OCI-LY1 (cell line): ENCODE measurements around the gene CNOT6L.

ENCODE experiments used
- H2AFZ ChIP-seq: fragments of 200-600 bp; sonication (generic), shearing (Covaris generic); 2 replicates; pipeline ENCODE4 v1.6.0; 2014; ENCODE audit warnings: antibody characterized with exemption, mild to moderate bottlenecking, low read length
- H3F3A ChIP-seq: fragments of 200-600 bp; sonication (generic), shearing (Covaris generic); 2 replicates; pipeline ENCODE4 v1.6.0; 2014; ENCODE audit warnings: mild to moderate bottlenecking, antibody characterized with exemption, low read length, moderate library complexity; ENCODE audit not compliant: insufficient read depth
- H3K27ac ChIP-seq: fragments of 200-600 bp; sonication (generic); 2 replicates; pipeline ENCODE4 v1.5.1; 2014; ENCODE audit warnings: low read length, mixed run types, mild to moderate bottlenecking, low read depth; ENCODE audit not compliant: poor library complexity, severe bottlenecking
- H3K27me3 ChIP-seq: fragments of 200-600 bp; sonication (generic); 2 replicates; pipeline ENCODE4 v1.6.0; 2014; ENCODE audit warnings: antibody characterized with exemption, mild to moderate bottlenecking, low read length, moderate library complexity; ENCODE audit not compliant: insufficient read depth
- H3K36me3 ChIP-seq: fragments of 200-600 bp; sonication (generic); 2 replicates; pipeline ENCODE4 v1.6.1; 2014; ENCODE audit warnings: mild to moderate bottlenecking, antibody characterized with exemption, low read length, moderate library complexity, mixed read lengths; ENCODE audit not compliant: insufficient read depth
- H3K4me1 ChIP-seq: fragments of 200-600 bp; sonication (generic); 2 replicates; pipeline ENCODE4 v1.5.1; 2014; ENCODE audit warnings: mild to moderate bottlenecking, low read length, moderate library complexity; ENCODE audit not compliant: insufficient read depth, severe bottlenecking
- H3K4me2 ChIP-seq: fragments of 200-600 bp; sonication (generic), shearing (Covaris generic); 2 replicates; pipeline ENCODE4 v1.6.1; 2014; ENCODE audit warnings: low read length
- H3K4me3 ChIP-seq: fragments of 200-600 bp; sonication (generic); 2 replicates; pipeline ENCODE4 v1.5.1; 2014; ENCODE audit warnings: low read length, low read depth, mild to moderate bottlenecking, mixed read lengths; ENCODE audit not compliant: poor library complexity, severe bottlenecking
- H3K79me2 ChIP-seq: fragments of 200-600 bp; shearing (Covaris generic); 2 replicates; pipeline ENCODE4 v1.6.1; 2016; ENCODE audit warnings: mixed run types, low read length, mixed read lengths; ENCODE audit not compliant: insufficient read depth
- H3K9ac ChIP-seq: fragments of 200-600 bp; sonication (generic), shearing (Covaris generic); 2 replicates; pipeline ENCODE4 v1.6.1; 2014; ENCODE audit warnings: mild to moderate bottlenecking, low read length, mixed read lengths
- H3K9me2 ChIP-seq: fragments of 200-600 bp; sonication (generic), shearing (Covaris generic); 2 replicates; pipeline ENCODE4 v1.6.1; 2014; ENCODE audit warnings: low read depth, mild to moderate bottlenecking, low read length, mixed read lengths
- H3K9me3 ChIP-seq: fragments of 200-600 bp; shearing (Covaris generic); 2 replicates; pipeline ENCODE4 v1.6.1; 2014; ENCODE audit warnings: low read length, mixed read lengths
- H4K20me1 ChIP-seq: fragments of 200-600 bp; sonication (generic), shearing (Covaris generic); 2 replicates; pipeline ENCODE4 v1.6.0; 2016; ENCODE audit warnings: mild to moderate bottlenecking, low read length; ENCODE audit not compliant: insufficient read depth
- EZH2 ChIP-seq: fragments of 200-600 bp; sonication (generic), shearing (Covaris generic); IDR thresholded peaks from 2 replicates; pipeline ENCODE4 v1.8.0; 2017; ENCODE audit warnings: borderline replicate concordance, mixed run types, mild to moderate bottlenecking, antibody characterized with exemption, low read length, moderate library complexity, mixed read lengths
- TF ChIP-seq, protein P1 (sequence below): fragments of 200-600 bp; sonication (generic), shearing (Covaris generic); IDR thresholded peaks from 2 replicates; pipeline ENCODE4 v1.5.1; 2017; ENCODE audit warnings: mild to moderate bottlenecking, antibody characterized with exemption, low read length, moderate library complexity, mixed read lengths

CNOT6L gene

DNA sequence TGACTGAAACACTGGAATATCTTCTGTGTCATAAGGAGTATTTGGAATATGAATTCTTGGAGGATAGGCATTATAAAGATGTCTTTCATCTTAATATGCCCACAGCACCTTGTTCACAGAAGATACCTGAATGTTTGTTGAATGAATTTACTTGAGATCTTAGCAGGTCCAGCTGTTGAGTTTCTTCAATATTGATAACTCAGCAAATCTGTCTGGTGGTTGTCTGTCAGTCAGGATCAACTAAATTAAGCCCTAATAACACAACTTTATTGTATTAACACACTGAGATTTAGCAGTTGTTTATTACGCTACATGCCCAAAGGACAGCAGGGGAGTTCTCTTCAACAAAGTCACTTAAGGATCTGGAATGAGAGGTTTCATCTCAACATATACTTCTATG lies 106.5 kb downstream of the CNOT6L start:
- Histone ChIP-seq H3K27me3 (no peaks in the 10 kb centered on the region), H4K20me1 (no peaks in the 10 kb centered on the region), H3K27ac (no peak overlapping the region), H3K9ac (no peak overlapping the region), H3K36me3 (peaks cover 4% of the 10 kb centered on the region; the same call in 1 of the 2 replicates), H2AFZ (no peak overlapping the region), H3K9me2 (no peaks in the 10 kb centered on the region), H3K4me1 (no peaks in the 10 kb centered on the region), H3K9me3 (no peaks in the 10 kb centered on the region), H3K79me2 (no peaks in the 10 kb centered on the region), H3K4me2 (no peak overlapping the region), H3K4me3 (no peak overlapping the region), H3F3A (no peaks in the 10 kb centered on the region)
- TF ChIP-seq EZH2 = no peak
- TF ChIP-seq, protein P1, sequence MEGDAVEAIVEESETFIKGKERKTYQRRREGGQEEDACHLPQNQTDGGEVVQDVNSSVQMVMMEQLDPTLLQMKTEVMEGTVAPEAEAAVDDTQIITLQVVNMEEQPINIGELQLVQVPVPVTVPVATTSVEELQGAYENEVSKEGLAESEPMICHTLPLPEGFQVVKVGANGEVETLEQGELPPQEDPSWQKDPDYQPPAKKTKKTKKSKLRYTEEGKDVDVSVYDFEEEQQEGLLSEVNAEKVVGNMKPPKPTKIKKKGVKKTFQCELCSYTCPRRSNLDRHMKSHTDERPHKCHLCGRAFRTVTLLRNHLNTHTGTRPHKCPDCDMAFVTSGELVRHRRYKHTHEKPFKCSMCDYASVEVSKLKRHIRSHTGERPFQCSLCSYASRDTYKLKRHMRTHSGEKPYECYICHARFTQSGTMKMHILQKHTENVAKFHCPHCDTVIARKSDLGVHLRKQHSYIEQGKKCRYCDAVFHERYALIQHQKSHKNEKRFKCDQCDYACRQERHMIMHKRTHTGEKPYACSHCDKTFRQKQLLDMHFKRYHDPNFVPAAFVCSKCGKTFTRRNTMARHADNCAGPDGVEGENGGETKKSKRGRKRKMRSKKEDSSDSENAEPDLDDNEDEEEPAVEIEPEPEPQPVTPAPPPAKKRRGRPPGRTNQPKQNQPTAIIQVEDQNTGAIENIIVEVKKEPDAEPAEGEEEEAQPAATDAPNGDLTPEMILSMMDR = no peak

DNA sequence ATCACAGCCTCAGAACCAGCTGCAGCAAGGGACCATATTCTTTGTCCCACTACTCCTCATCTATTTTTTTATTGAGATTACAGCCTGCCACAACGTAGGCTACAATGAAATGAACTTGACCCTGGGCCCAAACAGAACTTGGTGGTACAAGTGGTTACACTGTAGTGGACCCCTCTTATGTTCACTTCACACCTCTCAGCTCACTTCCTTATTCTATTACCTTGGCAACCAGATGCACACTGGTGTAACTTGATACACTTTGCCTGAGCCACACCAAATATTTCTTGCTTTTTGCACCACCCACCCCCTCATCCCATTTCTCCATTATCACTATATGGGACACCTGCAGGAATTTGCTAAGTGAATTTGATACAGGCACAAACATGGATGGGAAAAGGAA lies 107.7 kb downstream of the CNOT6L start:
- H3K4me2 ChIP-seq = no peak overlapping the region
- no peaks in the 10 kb centered on the region for H3K79me2 ChIP-seq
- no peaks in the 10 kb centered on the region for H4K20me1 ChIP-seq
- H3K9me3 ChIP-seq = no peaks in the 10 kb centered on the region
- H3F3A ChIP-seq = no peaks in the 10 kb centered on the region
- no peak overlapping the region for H3K4me3 ChIP-seq
- peaks cover 4% of the 10 kb centered on the region; the same call in 1 of the 2 replicates for H3K36me3 ChIP-seq
- no peaks in the 10 kb centered on the region for H3K9me2 ChIP-seq
- no peak overlapping the region for H3K9ac ChIP-seq
- no peak for TF ChIP-seq EZH2
- TF ChIP-seq, protein P1 = no peak
- no peaks in the 10 kb centered on the region for H3K27me3 ChIP-seq
- no peaks in the 10 kb centered on the region for H3K4me1 ChIP-seq
- H2AFZ ChIP-seq = no peak overlapping the region
- H3K27ac ChIP-seq = no peak overlapping the region

DNA sequence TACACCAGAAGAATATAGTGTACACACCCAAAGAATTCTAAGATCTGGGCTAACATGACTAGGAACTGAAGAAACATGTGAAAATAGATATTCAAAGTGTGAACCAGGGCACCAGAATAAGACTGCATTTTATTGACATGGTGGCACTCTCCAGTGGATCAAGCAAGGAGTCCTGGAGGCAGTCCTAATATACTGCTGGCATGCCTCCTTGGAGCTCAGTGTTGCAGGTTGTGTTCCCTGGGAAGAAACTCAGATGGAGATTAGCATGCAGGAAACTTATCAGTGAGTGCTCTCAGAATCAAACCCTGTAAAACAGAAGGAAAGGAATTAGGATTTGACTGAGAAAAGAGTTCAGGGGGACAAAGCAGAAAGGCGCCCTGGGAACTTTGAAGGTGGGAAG lies 108.5 kb downstream of the CNOT6L start:
- Histone ChIP-seq H3K4me3 (no peak overlapping the region), H3K9ac (no peak overlapping the region), H3K36me3 (no peaks in the 10 kb centered on the region), H3K4me1 (no peaks in the 10 kb centered on the region), H3K79me2 (no peaks in the 10 kb centered on the region), H3K9me2 (no peaks in the 10 kb centered on the region), H3K27me3 (no peaks in the 10 kb centered on the region), H3K4me2 (no peak overlapping the region), H2AFZ (no peak overlapping the region), H3K27ac (no peak overlapping the region), H4K20me1 (no peaks in the 10 kb centered on the region), H3K9me3 (no peaks in the 10 kb centered on the region), H3F3A (no peaks in the 10 kb centered on the region)
- no peak for TF ChIP-seq EZH2
- TF ChIP-seq, protein P1 = no peak
